Keratinocyte (primary cell): ENCODE results near the gene BHLHE23. TPM values are rescaled to one million over a fixed set of nuclear protein-coding genes. Genes with fewer than 3 reads are reported as not detected.

Experiments used
- DNase-seq: peaks from one replicate; pipeline ENCODE4 v3.0.0-alpha.2; 2011; ENCODE audit warnings: low read depth, missing footprints, low spot score
- FAIRE-seq: peaks from 2 replicates; lab custom pipeline; 2011; peaks lifted over from hg19 to GRCh38; lab: Jason Lieb, UNC
- H2AFZ ChIP-seq: 2 replicates; pipeline ENCODE4 v1.6.0; 2012; ENCODE audit warnings: low read length, control low read depth, inconsistent platforms; ENCODE audit not compliant: control insufficient read depth
- H3K27ac ChIP-seq: 2 replicates; pipeline ENCODE4 v1.5.1; 2011; ENCODE audit warnings: low read length; ENCODE audit not compliant: control insufficient read depth, insufficient read depth
- H3K27me3 ChIP-seq: 3 replicates; pipeline ENCODE4 v1.6.0; 2011; ENCODE audit warnings: low read length; ENCODE audit not compliant: control insufficient read depth, insufficient read depth; ENCODE audit errors: extremely low read depth
- H3K36me3 ChIP-seq, 2 experiments: 2 replicates in 1 of 2; 3 replicates in 1 of 2; pipeline ENCODE4 v1.5.1; 2011; ENCODE audit warnings: low read length in 2 of 2, mild to moderate bottlenecking in 1 of 2; ENCODE audit not compliant: control insufficient read depth in 2 of 2, insufficient read depth in 2 of 2; ENCODE audit errors: extremely low read depth in 1 of 2
- H3K4me1 ChIP-seq: 3 replicates; pipeline ENCODE4 v1.5.1; 2011; ENCODE audit warnings: low read length; ENCODE audit not compliant: control insufficient read depth, insufficient read depth; ENCODE audit errors: extremely low read depth
- H3K4me2 ChIP-seq: 3 replicates; pipeline ENCODE4 v1.6.0; 2011; ENCODE audit warnings: low read depth, low read length; ENCODE audit not compliant: control insufficient read depth, insufficient read depth; ENCODE audit errors: extremely low read depth
- H3K4me3 ChIP-seq, 3 experiments: fragments of 200-600 bp in 1 of 3; sonication (generic) in 1 of 3; 2 replicates in 2 of 3; 3 replicates in 1 of 3; pipeline ENCODE4 v1.5.1; 2011 to 2016; ENCODE audit warnings: low read length in 3 of 3, mild to moderate bottlenecking in 3 of 3, control low read depth in 2 of 3, inconsistent platforms in 1 of 3, low read depth in 1 of 3, mixed read lengths in 1 of 3, mixed run types in 1 of 3, moderate library complexity in 1 of 3; ENCODE audit not compliant: control insufficient read depth in 2 of 3, insufficient read depth in 2 of 3; ENCODE audit errors: extremely low read depth in 1 of 3
- H3K79me2 ChIP-seq: 2 replicates; pipeline ENCODE4 v1.6.0; 2012; ENCODE audit warnings: low read length; ENCODE audit not compliant: control insufficient read depth, insufficient read depth
- H3K9ac ChIP-seq: 3 replicates; pipeline ENCODE4 v1.6.0; 2011; ENCODE audit warnings: low read length; ENCODE audit not compliant: control insufficient read depth, insufficient read depth; ENCODE audit errors: extremely low read depth
- H3K9me1 ChIP-seq: 3 replicates; pipeline ENCODE4 v1.6.0; 2011; ENCODE audit warnings: low read length; ENCODE audit not compliant: control insufficient read depth, insufficient read depth; ENCODE audit errors: extremely low read depth
- H3K9me3 ChIP-seq: 2 replicates; pipeline ENCODE4 v1.5.1; 2012; ENCODE audit warnings: low read depth, low read length; ENCODE audit not compliant: control insufficient read depth
- H4K20me1 ChIP-seq: 3 replicates; pipeline ENCODE4 v1.6.0; 2011; ENCODE audit warnings: low read length; ENCODE audit not compliant: control insufficient read depth, insufficient read depth; ENCODE audit errors: extremely low read depth
- EZH2 ChIP-seq: IDR thresholded peaks from one replicate; pipeline ENCODE4 v1.6.1; 2012; ENCODE audit warnings: inconsistent platforms, mild to moderate bottlenecking, low read length, moderate library complexity
- dilution Hi-C: fragments of 300-500 bp; cut with MboI; formaldehyde crosslinking; loops from one replicate; pipeline ENCODE4 v1.7.0; 2020; ENCODE audit warnings: low sequenced_read_pairs; ENCODE audit not compliant: extremely low pct_ligation_motif_present
- polyA plus RNA-seq, 5 experiments: library from polyadenylated mRNA; depleted of rRNA in 3 of 5; stranded (reverse) in 3 of 5; stranded (forward) in 1 of 5; unstranded in 1 of 5; fragments of >200 nt; gene quantifications; 1 replicate in 1 of 5; 2 replicates in 3 of 5; 3 replicates in 1 of 5; pipeline versions ENCODE4 v1.2.1 to v1.2.3, GENCODE V29; 2011 to 2012; ENCODE audit warnings: missing spikeins in 2 of 5, low read depth in 1 of 5, low replicate concordance in 1 of 5
- TF ChIP-seq, protein P1 (sequence below), 3 experiments: IDR thresholded peaks in 1 of 3; conservative IDR thresholded peaks in 1 of 3; optimal IDR thresholded peaks in 1 of 3; 2 replicates in 2 of 3; 3 replicates in 1 of 3; pipeline versions ENCODE3 to v1.5.1; 2011; ENCODE audit warnings: low read length in 3 of 3, mild to moderate bottlenecking in 3 of 3, moderate library complexity in 2 of 3, control low read depth in 1 of 3, inconsistent platforms in 1 of 3; ENCODE audit not compliant: insufficient read depth in 2 of 3; ENCODE audit errors: extremely low read depth in 1 of 3

The BHLHE23 gene
- polyA plus RNA-seq, 1 donor (not counting 4 experiments of a cell fraction or from before 2014, with no cell fraction given) = not detected

DNA sequence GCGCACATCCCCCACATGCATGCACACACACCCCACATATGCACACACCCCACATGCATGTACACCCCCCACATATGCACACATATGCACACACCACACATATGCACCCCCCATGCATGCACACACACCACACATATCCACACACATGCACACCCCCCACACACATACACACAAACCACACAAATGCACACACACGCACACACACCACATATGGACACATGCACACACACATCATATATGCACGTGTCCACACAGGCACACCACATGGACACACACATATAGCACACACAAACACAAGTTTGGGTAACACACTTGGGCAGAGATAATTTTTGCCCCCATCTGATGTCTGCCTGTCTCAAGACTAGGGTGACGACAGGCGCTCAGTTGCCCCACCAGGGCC, 8.3 kb downstream of the BHLHE23 start:
- no peaks in the 10 kb centered on the region for H3K4me1 ChIP-seq
- no peak overlapping the region for H3K4me3 ChIP-seq
- peaks cover 79% of the 10 kb centered on the region for H3K27me3 ChIP-seq
- H4K20me1 ChIP-seq = no peaks in the 10 kb centered on the region
- dilution Hi-C loops = no loop called here
- H3K9ac ChIP-seq = no peak overlapping the region
- FAIRE-seq (no peak), DNase-seq (no peak)
- no peaks in the 10 kb centered on the region for H3K9me1 ChIP-seq
- H3K79me2 ChIP-seq = no peaks in the 10 kb centered on the region
- no peak overlapping the region for H2AFZ ChIP-seq
- no peak overlapping the region for H3K27ac ChIP-seq
- no peaks in the 10 kb centered on the region for H3K36me3 ChIP-seq
- no peak overlapping the region for H3K4me2 ChIP-seq
- TF ChIP-seq, protein P1, sequence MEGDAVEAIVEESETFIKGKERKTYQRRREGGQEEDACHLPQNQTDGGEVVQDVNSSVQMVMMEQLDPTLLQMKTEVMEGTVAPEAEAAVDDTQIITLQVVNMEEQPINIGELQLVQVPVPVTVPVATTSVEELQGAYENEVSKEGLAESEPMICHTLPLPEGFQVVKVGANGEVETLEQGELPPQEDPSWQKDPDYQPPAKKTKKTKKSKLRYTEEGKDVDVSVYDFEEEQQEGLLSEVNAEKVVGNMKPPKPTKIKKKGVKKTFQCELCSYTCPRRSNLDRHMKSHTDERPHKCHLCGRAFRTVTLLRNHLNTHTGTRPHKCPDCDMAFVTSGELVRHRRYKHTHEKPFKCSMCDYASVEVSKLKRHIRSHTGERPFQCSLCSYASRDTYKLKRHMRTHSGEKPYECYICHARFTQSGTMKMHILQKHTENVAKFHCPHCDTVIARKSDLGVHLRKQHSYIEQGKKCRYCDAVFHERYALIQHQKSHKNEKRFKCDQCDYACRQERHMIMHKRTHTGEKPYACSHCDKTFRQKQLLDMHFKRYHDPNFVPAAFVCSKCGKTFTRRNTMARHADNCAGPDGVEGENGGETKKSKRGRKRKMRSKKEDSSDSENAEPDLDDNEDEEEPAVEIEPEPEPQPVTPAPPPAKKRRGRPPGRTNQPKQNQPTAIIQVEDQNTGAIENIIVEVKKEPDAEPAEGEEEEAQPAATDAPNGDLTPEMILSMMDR (optimal IDR thresholded peaks at IDR 0.05 in 1 of 3, IDR thresholded peaks at IDR 0.05 in 1 of 3, conservative IDR thresholded peaks at IDR 0.05 in 1 of 3; ENCODE audit: extremely low read depth in 1 of 3, insufficient read depth in 2 of 3, low read length in 3 of 3) = no peak
- TF ChIP-seq EZH2 = no peak
- H3K9me3 ChIP-seq = no peaks in the 10 kb centered on the region

DNA sequence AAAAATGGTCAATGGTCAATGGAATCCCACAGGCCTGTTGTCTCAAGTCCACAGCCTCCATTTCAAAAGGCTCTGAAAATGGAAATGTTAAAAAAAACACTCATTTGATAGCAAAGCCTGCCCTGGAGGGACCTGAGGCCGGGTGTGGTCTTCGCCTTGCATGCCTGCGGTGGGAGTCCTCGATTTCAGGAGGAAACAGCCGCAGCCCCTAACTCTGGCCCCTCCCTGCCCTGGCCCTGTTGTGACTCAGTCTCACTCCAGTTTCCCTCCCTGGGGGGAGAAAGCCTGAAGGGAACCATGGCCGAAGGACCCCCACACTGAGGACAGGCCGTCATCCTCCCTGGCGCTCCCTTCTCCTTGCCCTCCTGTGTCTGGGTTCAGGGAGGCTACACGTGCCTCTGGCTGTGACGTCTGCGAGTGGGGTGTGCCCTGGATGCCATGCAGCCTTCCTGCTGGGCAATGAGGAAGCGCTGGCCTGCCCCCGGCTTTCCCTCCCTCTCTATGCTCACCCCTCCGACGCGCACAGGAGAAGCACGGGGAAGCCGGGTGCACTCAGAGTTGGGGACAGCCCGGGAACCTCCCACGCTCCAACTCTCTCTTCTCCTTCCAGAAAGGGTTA, 9.2 kb downstream of the BHLHE23 start:
- peaks cover 70% of the 10 kb centered on the region for H3K27me3 ChIP-seq
- no peaks in the 10 kb centered on the region for H3K36me3 ChIP-seq
- no peak overlapping the region for H2AFZ ChIP-seq
- H3K79me2 ChIP-seq = no peaks in the 10 kb centered on the region
- no peaks in the 10 kb centered on the region for H4K20me1 ChIP-seq
- TF ChIP-seq, protein P1 (optimal IDR thresholded peaks at IDR 0.05 in 1 of 3, IDR thresholded peaks at IDR 0.05 in 1 of 3, conservative IDR thresholded peaks at IDR 0.05 in 1 of 3; ENCODE audit: extremely low read depth in 1 of 3, insufficient read depth in 2 of 3, low read length in 3 of 3) = no peak
- TF ChIP-seq EZH2 = no peak
- dilution Hi-C loops = no loop called here
- FAIRE-seq (no peak), DNase-seq (no peak)
- H3K9me3 ChIP-seq = no peaks in the 10 kb centered on the region
- H3K4me1 ChIP-seq = no peaks in the 10 kb centered on the region
- no peak overlapping the region for H3K9ac ChIP-seq
- no peak overlapping the region for H3K4me3 ChIP-seq
- no peak overlapping the region for H3K27ac ChIP-seq
- H3K4me2 ChIP-seq = no peak overlapping the region
- H3K9me1 ChIP-seq = no peaks in the 10 kb centered on the region
